NCI-H2196 (cell line): ENCODE data around the gene TEX264.

Experiments
- DNase-seq: peaks from one replicate; lab custom pipeline; 2025; ENCODE audit not compliant: unreplicated experiment; lab: John Stamatoyannopoulos, UW

Gene TEX264

GRCh38 chr3:51747840-51748239, 76.8 kb downstream of the TEX264 start:
- DNase-seq: no peak

DNA sequence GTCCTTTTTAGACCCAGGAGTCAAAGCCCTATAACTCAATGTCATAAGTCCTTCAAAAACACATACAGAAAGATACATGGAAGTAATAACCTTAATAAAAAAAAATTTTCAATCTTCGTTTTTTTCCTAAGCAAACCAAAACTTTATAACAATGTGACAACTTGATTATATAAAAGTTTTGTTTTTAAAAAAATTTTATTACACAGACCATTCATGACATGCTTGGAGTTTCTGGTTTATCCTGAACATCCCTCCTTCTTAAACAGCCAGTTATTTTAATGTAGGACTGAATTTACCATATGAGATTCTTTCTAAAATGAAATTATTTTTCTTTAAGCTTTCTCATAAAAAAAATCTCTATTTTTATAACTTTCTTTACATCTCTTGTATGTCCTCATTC, 77.3 kb downstream of the TEX264 start:
- no peak for DNase-seq

DNA sequence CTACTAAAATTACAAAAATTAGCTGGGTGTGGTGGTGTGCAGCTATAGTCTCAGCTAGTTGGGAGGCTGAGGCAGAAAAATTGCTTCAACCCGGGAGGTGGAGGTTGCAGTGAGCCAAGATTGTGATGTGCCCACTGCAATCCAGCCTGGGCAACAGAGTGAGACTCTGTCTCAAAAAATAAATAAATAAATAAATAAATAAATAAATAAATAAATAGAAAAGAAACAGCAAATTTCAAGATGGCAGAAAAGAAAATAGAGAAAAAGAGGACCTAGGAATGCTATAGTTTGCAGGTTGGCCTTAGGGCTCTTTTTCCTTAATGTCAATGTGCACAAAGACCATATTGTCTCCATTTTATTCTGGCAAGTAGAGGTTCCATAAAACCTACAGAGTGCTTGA, 79.8 kb downstream of the TEX264 start:
- DNase-seq: no peak

- no peak for DNase-seq
These were observed 80.2 kb downstream of the TEX264 start for GRCh38 chr3:51751287-51751686.
